Heart left ventricle (tissue), 16 donors: ENCODE results near the gene SULT2A1. TPM values are rescaled to one million over a fixed set of nuclear protein-coding genes. Genes with fewer than 3 reads are reported as not detected.

ENCODE experiments used
- ATAC-seq, 4 donors: fragments of 200-7000 bp; cut with Tn5 transposase; one replicate each; pipeline ENCODE4 v1.9.1; 2020 to 2022; ENCODE audit warnings: moderate library complexity in 4 of 4, mild to moderate bottlenecking in 3 of 4, moderate number of reproducible peaks in 1 of 4
- DNase-seq, 5 donors: peaks; one replicate each; pipeline ENCODE4 v3.0.0-alpha.2; 2020
- H3K27ac ChIP-seq, 12 donors: fragments of 200-600 bp; sonication (generic) in 4 of 12; one replicate each; pipeline versions ENCODE4 v1.5.0 to v1.8.0; 2016 to 2022; ENCODE audit warnings: mild to moderate bottlenecking in 2 of 12
- H3K27me3 ChIP-seq, 9 donors: fragments of 200-600 bp; sonication (generic) in 2 of 9; one replicate each; pipeline versions ENCODE4 v1.5.1 to v1.8.0; 2016 to 2022; ENCODE audit warnings: mild to moderate bottlenecking in 3 of 9
- H3K36me3 ChIP-seq, 9 donors: fragments of 200-600 bp; sonication (generic) in 2 of 9; one replicate each; pipeline versions ENCODE4 v1.5.0 to v1.8.0; 2018 to 2022; ENCODE audit warnings: mild to moderate bottlenecking in 2 of 9
- H3K4me1 ChIP-seq, 12 donors: fragments of 200-600 bp; sonication (generic) in 4 of 12; one replicate each; pipeline versions ENCODE4 v1.5.0 to v1.8.0; 2016 to 2022; ENCODE audit warnings: mild to moderate bottlenecking in 3 of 12
- H3K4me3 ChIP-seq, 12 donors: fragments of 200-600 bp; sonication (generic) in 4 of 12; one replicate each; pipeline versions ENCODE4 v1.5.0 to v1.8.0; 2017 to 2022; ENCODE audit warnings: mild to moderate bottlenecking in 9 of 12, moderate library complexity in 4 of 12
- H3K9me3 ChIP-seq, 12 donors: fragments of 200-600 bp; sonication (generic) in 4 of 12; one replicate each; pipeline versions ENCODE4 v1.5.0 to v1.8.0; 2016 to 2022; ENCODE audit warnings: mild to moderate bottlenecking in 1 of 12
- POLR2A ChIP-seq, 2 donors: fragments of 450-650 bp; IDR thresholded peaks; one replicate each; pipeline ENCODE4 v1.6.1; 2017; ENCODE audit warnings: antibody characterized with exemption in 2 of 2, mild to moderate bottlenecking in 2 of 2, moderate library complexity in 2 of 2
- WGBS, 4 donors: extraction: QIAGEN DNeasy Blood & Tissue Kit in 2 of 4; methylation state at CpG; one replicate each; pipeline versions ENCODE4 v1.1.5 to v1.1.7; 2013 to 2018; 5-methylcytosine and 5-hydroxymethylcytosine counted together
- intact Hi-C, 10 donors: fragments of 100-400 bp; cut with DNase I; formaldehyde crosslinking; loops; one replicate each; pipeline versions ENCODE4 v1.11.1 to v1.14.2; 2022
- polyA plus RNA-seq, 2 donors: library from polyadenylated mRNA; stranded (reverse); fragments of 200-250 nt; gene quantifications; one replicate each; pipeline ENCODE4 v1.2.3, GENCODE V29; 2013
- total RNA-seq, 9 donors: library from RNA; depleted of rRNA in 2 of 9; stranded (reverse); fragments of >200 nt in 2 of 9; fragmentation: NEBNext Ultra II Directional in 3 of 9; extraction: Animal tissue kit (Norgen Biotek cat#: 25700) in 3 of 9; gene quantifications; one replicate each; pipeline versions ENCODE4 v1.1.0 to v1.2.4, GENCODE V29; 2016 to 2023
- TF ChIP-seq, protein P1 (sequence below), 12 donors: fragments of 200-600 bp; sonication (generic) in 4 of 12; IDR thresholded peaks; one replicate each; pipeline versions ENCODE4 v1.5.0 to v1.8.0; 2018 to 2022; ENCODE audit warnings: antibody characterized with exemption in 12 of 12, mild to moderate bottlenecking in 5 of 12
- donor health status: ischemic (EF 13 %, LVEDD 7.1; RV severe dilation, severe dysfunction).
- donor health status: healthy with polysubstance abuse.
- donor health status: DM: no; HTN: yes; CAD: no.
- donor health status: DM: no; HTN: no; CAD: no.
- donor health status: ischemic (EF 25% LVEDD 6.9; RV normal size, moderate dysfunction).
- donor health status: ischemic (EF 25% LVEDD 5.7; RV mildly dilated, moderate dysfunction).
- donor health status: healthy.
- donor health status: DM: yes; HTN: yes; CAD: no.
- donor health status: ischemic (EF 35%, LVEDD 5.7; RV mildly dilated, moderate dysfunction).
- donor health status: nonischemic (EF 11% LVEDD 7.7; RV severe dilation, severe dysfunction).
- donor health status: DM: yes; HTN: yes; CAD: no.
- donor health status: PGD.
- donor health status: ischemic (EF 29% LVEDD 5.4; RV normal size, mild dysfunction).
- donor health status: nonischemic (EF 23%, LVEDD 6.1; RV moderate dilation, normal function).

Gene SULT2A1
- total and polyA plus RNA-seq, 11 donors: not detected

DNA sequence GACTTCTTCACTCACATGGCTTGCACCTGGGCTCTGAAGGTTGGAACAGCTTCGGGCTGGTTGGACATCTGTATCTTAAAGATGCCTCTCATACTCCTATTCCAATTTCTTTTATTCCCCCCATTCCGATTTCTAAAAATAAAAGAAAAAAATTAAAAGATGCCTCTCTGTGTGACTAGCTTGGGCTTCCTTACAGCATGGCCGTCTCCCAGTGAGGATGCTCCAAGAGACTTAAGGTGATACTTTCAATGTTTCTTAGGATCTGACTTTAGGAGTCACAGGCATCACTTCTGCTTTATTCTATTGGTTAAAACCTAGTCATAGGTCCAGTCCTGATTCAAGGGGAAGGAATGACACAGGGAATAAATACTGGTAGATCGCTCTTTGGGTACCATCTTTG, 9.9 kb upstream of the SULT2A1 start:
- intact Hi-C loops: no loop called here
- TF ChIP-seq POLR2A (IDR thresholded peaks at IDR 0.05): no peak
- TF ChIP-seq, protein P1, sequence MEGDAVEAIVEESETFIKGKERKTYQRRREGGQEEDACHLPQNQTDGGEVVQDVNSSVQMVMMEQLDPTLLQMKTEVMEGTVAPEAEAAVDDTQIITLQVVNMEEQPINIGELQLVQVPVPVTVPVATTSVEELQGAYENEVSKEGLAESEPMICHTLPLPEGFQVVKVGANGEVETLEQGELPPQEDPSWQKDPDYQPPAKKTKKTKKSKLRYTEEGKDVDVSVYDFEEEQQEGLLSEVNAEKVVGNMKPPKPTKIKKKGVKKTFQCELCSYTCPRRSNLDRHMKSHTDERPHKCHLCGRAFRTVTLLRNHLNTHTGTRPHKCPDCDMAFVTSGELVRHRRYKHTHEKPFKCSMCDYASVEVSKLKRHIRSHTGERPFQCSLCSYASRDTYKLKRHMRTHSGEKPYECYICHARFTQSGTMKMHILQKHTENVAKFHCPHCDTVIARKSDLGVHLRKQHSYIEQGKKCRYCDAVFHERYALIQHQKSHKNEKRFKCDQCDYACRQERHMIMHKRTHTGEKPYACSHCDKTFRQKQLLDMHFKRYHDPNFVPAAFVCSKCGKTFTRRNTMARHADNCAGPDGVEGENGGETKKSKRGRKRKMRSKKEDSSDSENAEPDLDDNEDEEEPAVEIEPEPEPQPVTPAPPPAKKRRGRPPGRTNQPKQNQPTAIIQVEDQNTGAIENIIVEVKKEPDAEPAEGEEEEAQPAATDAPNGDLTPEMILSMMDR (IDR thresholded peaks at IDR 0.05): no peak
- Histone ChIP-seq H3K36me3 (no peaks in the 10 kb centered on the region), H3K4me3 (no peak overlapping the region), H3K4me1 (no peaks in the 10 kb centered on the region), H3K9me3 (peaks cover 0 to 25% (median 6%) of the 10 kb centered on the region in 12 donors), H3K27me3 (peaks cover 0 to 14% (median 0%) of the 10 kb centered on the region in 9 donors), H3K27ac (no peak overlapping the region)
- ATAC-seq (no peak), DNase-seq (no peak)
- 74 to 95% (median 88%) methylated on average over 4 of the region's 4 CpGs for WGBS, 4 donors

DNA sequence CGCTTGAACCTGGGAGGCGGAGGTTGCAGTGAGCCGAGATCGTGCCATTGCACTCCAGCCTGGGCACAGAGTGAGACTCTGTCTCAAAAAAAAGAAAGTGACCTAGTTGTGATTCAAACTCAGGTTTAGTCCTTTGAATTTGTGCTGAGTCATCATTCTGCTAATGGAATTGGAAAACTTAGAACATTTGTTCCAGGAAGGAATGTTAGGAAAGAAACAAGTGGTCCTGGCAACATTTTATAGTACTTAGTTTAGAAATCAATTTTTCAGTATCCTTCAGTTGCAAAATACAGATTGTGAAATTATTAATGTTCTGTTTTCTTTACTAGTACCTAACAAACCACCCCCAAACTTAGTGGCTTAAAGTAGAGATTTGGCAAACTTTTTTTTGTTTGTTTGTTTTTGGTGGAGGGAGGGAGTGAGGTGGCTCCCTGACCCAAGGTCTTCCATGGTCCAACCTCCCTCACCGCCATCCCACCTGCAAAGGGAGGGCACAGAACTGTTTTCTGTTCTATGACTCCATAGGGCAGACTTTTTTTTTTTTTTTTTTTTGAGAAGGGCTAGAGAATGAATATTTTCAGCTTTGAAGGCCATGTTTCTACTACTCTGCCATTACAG, 9.2 kb upstream of the SULT2A1 start:
- no peak for TF ChIP-seq POLR2A (IDR thresholded peaks at IDR 0.05)
- TF ChIP-seq, protein P1 (IDR thresholded peaks at IDR 0.05): no peak
- ATAC-seq: no peak
- 88 to 97% (median 94%) methylated on average over 5 of the region's 5 CpGs for WGBS, 4 donors

DNA sequence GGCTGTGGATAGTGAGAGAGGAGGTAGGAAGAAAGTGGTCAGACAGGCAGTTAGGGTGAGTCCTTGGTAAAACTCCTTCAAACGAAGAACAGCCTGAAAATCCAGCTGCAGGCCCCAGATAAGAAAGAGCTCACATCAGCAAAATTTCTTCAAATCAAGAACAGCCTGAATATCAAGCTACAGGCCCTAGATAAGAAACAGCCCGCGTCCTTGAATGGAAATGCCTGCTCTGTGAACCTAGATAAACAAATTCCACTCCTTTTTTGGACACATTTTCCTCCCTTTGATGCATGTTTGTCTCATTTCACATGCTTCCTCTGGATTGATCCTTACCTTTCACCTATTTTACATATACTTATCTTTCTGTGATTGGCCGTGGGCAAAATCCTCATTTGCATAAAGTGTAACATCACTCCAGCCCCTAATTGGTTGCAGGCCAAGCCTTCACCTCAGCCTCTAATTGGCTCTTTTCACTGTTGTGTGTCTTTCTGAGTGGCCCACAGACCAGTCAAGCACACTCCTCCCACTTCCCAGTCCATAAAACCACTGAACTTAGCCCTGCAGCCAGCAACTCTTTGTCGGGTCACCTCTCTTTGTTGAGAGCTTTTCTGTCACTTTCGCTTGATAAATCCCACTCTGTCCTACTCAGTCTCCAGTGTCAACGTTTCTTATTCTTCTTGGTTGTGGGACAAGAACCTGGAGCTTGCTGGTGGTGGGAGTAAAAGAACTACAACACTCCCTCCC, 6.0 kb upstream of the SULT2A1 start:
- peaks cover 0 to 5% (median 0%) of the 10 kb centered on the region in 9 donors for H3K27me3 ChIP-seq
- H3K27ac ChIP-seq: no peak overlapping the region
- 39 to 48% (median 41%) methylated on average over 7 of the region's 7 CpGs for WGBS, 4 donors
- DNase-seq: no peak
- intact Hi-C loops: no loop called here
- no peak for ATAC-seq
- H3K36me3 ChIP-seq: no peaks in the 10 kb centered on the region
- H3K4me3 ChIP-seq: no peak overlapping the region
- TF ChIP-seq POLR2A (IDR thresholded peaks at IDR 0.05): no peak
- TF ChIP-seq, protein P1 (IDR thresholded peaks at IDR 0.05): no peak
- H3K4me1 ChIP-seq: no peaks in the 10 kb centered on the region
- H3K9me3 ChIP-seq: peaks cover 0 to 25% (median 6%) of the 10 kb centered on the region in 12 donors

More for the DNA sequence above, 9.2 kb upstream of the SULT2A1 start:
- Histone ChIP-seq H3K9me3 (peaks cover 0 to 25% (median 6%) of the 10 kb centered on the region in 12 donors), H3K4me3 (no peak overlapping the region), H3K27ac (no peak overlapping the region), H3K4me1 (no peaks in the 10 kb centered on the region), H3K36me3 (no peaks in the 10 kb centered on the region), H3K27me3 (peaks cover 0 to 12% (median 0%) of the 10 kb centered on the region in 9 donors)
- DNase-seq: no peak
- intact Hi-C loops: no loop called here

DNA sequence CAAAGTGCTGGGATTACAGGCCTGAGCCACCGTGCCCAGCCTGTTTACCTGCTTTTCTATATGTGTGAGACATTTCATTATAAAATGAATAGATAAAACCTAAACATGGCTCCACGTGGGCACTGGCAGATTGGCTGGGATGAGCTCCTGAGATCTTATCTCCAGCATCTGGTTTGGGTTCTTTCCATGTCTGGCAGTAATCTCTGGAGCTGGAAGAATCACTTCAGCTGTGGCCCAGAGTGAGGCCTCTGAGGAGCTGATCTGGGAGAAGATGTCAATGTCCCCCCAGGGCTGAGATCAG, 5.5 kb upstream of the SULT2A1 start:
- TF ChIP-seq, protein P1 (IDR thresholded peaks at IDR 0.05): no peak
- no peak for TF ChIP-seq POLR2A (IDR thresholded peaks at IDR 0.05)
- no peak for DNase-seq
- no peak for ATAC-seq
- no peaks in the 10 kb centered on the region for H3K4me1 ChIP-seq
- WGBS, 4 donors: 31 to 48% (median 39%) methylated on average over 2 of the region's 2 CpGs
- H3K36me3 ChIP-seq: no peaks in the 10 kb centered on the region
- no peak overlapping the region for H3K27ac ChIP-seq
- H3K9me3 ChIP-seq: peaks cover 0 to 24% (median 6%) of the 10 kb centered on the region in 12 donors
- intact Hi-C loops: no loop called here
- no peak overlapping the region for H3K4me3 ChIP-seq
- peaks cover 0 to 5% (median 0%) of the 10 kb centered on the region in 9 donors for H3K27me3 ChIP-seq
